ENCODE data around the gene SEC14L5. TPM values are rescaled to one million over a fixed set of nuclear protein-coding genes. Genes with fewer than 3 reads are reported as not detected.

Gene SEC14L5
- total and polyA plus RNA-seq, 2 of the 4 experiments (the other 2 are of a cell fraction): 0.07 TPM; not detected in 1

- no peaks in the 10 kb centered on the region for H3K9me3 ChIP-seq (ENCODE audit: control insufficient read depth, insufficient read depth, low read length)
- no peak overlapping the region for H2AFZ ChIP-seq (replicated peaks; ENCODE audit: low read length, poor library complexity)
- no peak for DNase-seq
- H3K79me1 ChIP-seq (ENCODE audit: low read depth in 1 of 2, low read length in 2 of 2): no peaks in the 10 kb centered on the region
- H2AK9ac ChIP-seq (replicated peaks; ENCODE audit: low read depth, low read length, poor library complexity): no peak overlapping the region
- no peak overlapping the region for H3K56ac ChIP-seq (ENCODE audit: extremely low read depth, insufficient read depth, low read length)
- H3K14ac ChIP-seq (replicated peaks; ENCODE audit: low read depth, low read length): no peak overlapping the region
- TF ChIP-seq SMC3 (IDR thresholded peaks at IDR 0.05; ENCODE audit: low read depth, low read length): no peak
- no peak for TF ChIP-seq CEBPB (IDR thresholded peaks at IDR 0.05; ENCODE audit: low read depth, low read length)
- TF ChIP-seq BHLHE40 (IDR thresholded peaks at IDR 0.05; ENCODE audit: low read depth, low read length): no peak
- TF ChIP-seq RAD21 (IDR thresholded peaks at IDR 0.05; ENCODE audit: low read length): no peak
- TF ChIP-seq USF2 (IDR thresholded peaks at IDR 0.05; ENCODE audit: low read depth, low read length): no peak
- no peak for TF ChIP-seq RCOR1 (IDR thresholded peaks at IDR 0.05; ENCODE audit: insufficient replicate concordance, low read length)
- no peak for TF ChIP-seq MAFK (IDR thresholded peaks at IDR 0.05; ENCODE audit: low read depth, low read length)
- TF ChIP-seq ELK1 (IDR thresholded peaks at IDR 0.05; ENCODE audit: borderline replicate concordance, low read depth, low read length): no peak
- no peak for TF ChIP-seq POLR2A (IDR thresholded peaks at IDR 0.05; ENCODE audit: low read depth, low read length)
- no peak for TF ChIP-seq NFE2L2 (IDR thresholded peaks at IDR 0.05; ENCODE audit: low read depth, low read length)
- TF ChIP-seq MAZ (IDR thresholded peaks at IDR 0.05; ENCODE audit: borderline replicate concordance, low read depth, low read length): no peak
- TF ChIP-seq CTCF (conservative IDR thresholded peaks at IDR 0.05; ENCODE audit: low read depth, low read length): no peak
- TF ChIP-seq RFX5 (IDR thresholded peaks at IDR 0.05; ENCODE audit: low read depth, low read length): no peak
- TF ChIP-seq FOS (IDR thresholded peaks at IDR 0.05; ENCODE audit: low read depth, low read length): no peak
- TF ChIP-seq CHD1 (IDR thresholded peaks at IDR 0.05; ENCODE audit: low read depth, low read length): no peak
- no peak for TF ChIP-seq MXI1 (IDR thresholded peaks at IDR 0.05; ENCODE audit: borderline replicate concordance, low read depth, low read length)
- no peak overlapping the region for H4K91ac ChIP-seq (ENCODE audit: insufficient read depth, low read depth, low read length)
- peaks cover 18% of the 10 kb centered on the region for H3K27me3 ChIP-seq (ENCODE audit: control insufficient read depth, insufficient read depth, low read length)
- no peak overlapping the region for H3K4me3 ChIP-seq (ENCODE audit: insufficient read depth, low read depth, low read length)
- no peaks in the 10 kb centered on the region for H3K9me1 ChIP-seq (ENCODE audit: insufficient read depth, low read length)
- no peak overlapping the region for H2BK20ac ChIP-seq (ENCODE audit: low read depth, low read length)
- no peaks in the 10 kb centered on the region for H3K4me1 ChIP-seq (ENCODE audit: control insufficient read depth, insufficient read depth, low read length)
- no peak overlapping the region for H3K4me2 ChIP-seq (ENCODE audit: low read depth, low read length)
- no peak overlapping the region for H2BK120ac ChIP-seq (ENCODE audit: low read depth, low read length)
- no peak overlapping the region for H4K8ac ChIP-seq (ENCODE audit: low read depth in 2 of 2, low read length in 2 of 2)
- H4K20me1 ChIP-seq (ENCODE audit: insufficient read depth, low read length): no peaks in the 10 kb centered on the region
- dilution Hi-C loops (cut with HindIII; ENCODE audit: low sequenced_read_pairs, unreplicated experiment) (no loop called here), in situ Hi-C loops (cut with MboI; ENCODE audit: low sequenced_read_pairs) (no loop called here), intact Hi-C loops (cut with micrococcal nuclease) (no loop called here)
- ATAC-seq (ENCODE audit: low read depth): no peak
- no peak overlapping the region for H3K23ac ChIP-seq (ENCODE audit: low read depth, low read length)
- no peaks in the 10 kb centered on the region for H3K36me3 ChIP-seq (ENCODE audit: control insufficient read depth, insufficient read depth, low read length)
- H3K4ac ChIP-seq (ENCODE audit: low read depth, low read length): no peak overlapping the region
- no peak overlapping the region for H4K5ac ChIP-seq (ENCODE audit: low read depth, low read length)
- no TSS peak for BruUV-seq (replicated peaks)
- H3K27ac ChIP-seq (ENCODE audit: insufficient read depth, low read length): no peak overlapping the region
- H2BK5ac ChIP-seq (ENCODE audit: low read depth, low read length, poor library complexity, severe bottlenecking): no peak overlapping the region
- 17% methylated on average over 1 of the region's 5 CpGs; no CpG with 5 or more reads in 1 of the 2 experiments for WGBS, 2 experiments (ENCODE audit: extremely low coverage in 2 of 2, insufficient read length in 1 of 2)
- POLR2A ChIA-PET (ENCODE audit: unreplicated experiment): no interaction called here
- H2AK5ac ChIP-seq (ENCODE audit: low read depth, low read length): no peak overlapping the region
- CTCF ChIA-PET: no interaction called here
- H2BK15ac ChIP-seq (ENCODE audit: low read depth, low read length): no peak overlapping the region
- no peak overlapping the region for H3K18ac ChIP-seq (ENCODE audit: low read depth, low read length)
- H3K9ac ChIP-seq (ENCODE audit: low read depth, low read length): no peak overlapping the region
These were observed 18.5 kb downstream of the SEC14L5 start for GRCh38 chr16:4976611-4977145.
